Frontal cortex (tissue), 4 donors: Measurements from ENCODE around the gene EPB41L2. TPM values are rescaled to one million over a fixed set of nuclear protein-coding genes. Genes with fewer than 3 reads are reported as not detected.

Experiments used
- DNase-seq, 2 donors: peaks; one replicate each; pipeline ENCODE4 v3.0.0; 2012; ENCODE audit warnings: low spot score in 2 of 2
- FAIRE-seq: peaks from 2 replicates; lab custom pipeline; 2012; peaks lifted over from hg19 to GRCh38; lab: Jason Lieb, UNC
- total RNA-seq: library from RNA; depleted of rRNA; stranded (reverse); fragments of >200 nt; gene quantifications from one replicate; pipeline ENCODE4 v1.2.3, GENCODE V29; 2014
- donor health status: control.
- donor health status: control.
- donor health status: control.

EPB41L2 gene
- total RNA-seq, 1 donor from 2014 or later: 30.2 TPM

- FAIRE-seq (no peak), DNase-seq (no peak)
Observed at GRCh38 chr6:130890521-130890971, 172.5 kb downstream of the EPB41L2 start.

- no peak for DNase-seq
- FAIRE-seq: peak; percentile 15
Observed at GRCh38 chr6:130889423-130889822, 173.6 kb downstream of the EPB41L2 start.

- DNase-seq (no peak), FAIRE-seq (no peak)
Observed at GRCh38 chr6:130888246-130888645, 174.8 kb downstream of the EPB41L2 start.

DNA sequence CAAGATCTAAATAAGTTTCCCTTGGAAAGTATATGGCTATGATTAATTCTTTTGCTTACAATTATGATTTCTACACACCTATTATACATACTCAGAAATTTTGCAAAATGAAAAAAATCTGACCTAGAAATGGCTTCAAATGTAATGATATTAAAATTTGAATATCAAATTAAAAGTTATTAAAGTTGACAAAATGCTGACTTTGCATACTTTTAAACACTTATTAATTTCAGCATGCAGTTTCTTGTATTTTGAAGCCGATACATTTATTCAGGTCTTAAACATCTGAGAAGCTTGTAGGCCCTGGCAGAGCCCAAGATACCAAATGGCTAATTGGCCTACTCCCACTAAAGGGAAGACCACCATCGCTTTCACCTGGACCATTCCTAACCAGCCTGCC, 176.1 kb downstream of the EPB41L2 start:
- FAIRE-seq (peak; percentile 6), DNase-seq (no peak)

DNA sequence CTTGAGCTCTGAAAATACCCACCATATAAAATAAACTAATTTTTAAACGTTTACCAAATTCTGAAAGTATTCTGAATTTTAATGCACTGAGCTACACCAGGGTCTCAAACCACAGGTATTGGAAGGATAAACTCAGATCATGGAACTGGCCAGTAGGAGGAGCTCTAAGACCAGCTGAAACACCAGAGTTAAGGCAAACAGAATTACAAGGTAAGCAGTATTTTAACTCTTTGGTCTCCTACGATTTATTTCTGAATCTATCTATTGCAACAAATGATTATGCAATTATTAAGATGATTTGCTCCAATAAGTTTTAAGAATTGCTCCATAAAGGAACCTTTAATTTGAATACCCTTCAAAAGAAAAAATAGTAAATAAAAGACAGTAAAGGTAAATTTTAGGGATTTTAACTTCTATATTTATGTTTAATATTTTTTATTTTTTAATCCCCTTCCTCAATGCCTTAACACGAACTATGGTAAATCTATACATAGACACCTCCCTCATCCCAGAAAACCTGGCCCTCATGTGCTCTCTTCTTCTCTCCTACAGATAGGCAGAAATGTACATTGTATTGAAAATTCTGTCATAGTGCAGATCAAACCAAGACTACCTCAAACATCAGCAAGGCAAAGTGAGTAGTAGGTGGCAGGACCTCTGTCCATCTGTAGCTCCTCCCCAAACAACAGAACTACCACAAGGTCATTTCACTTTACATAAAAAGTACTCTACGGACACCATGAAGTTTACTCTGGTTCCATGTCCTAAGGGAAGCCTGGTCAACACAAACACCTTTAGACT, 177.5 kb downstream of the EPB41L2 start:
- peak; percentile 15 to 42 for DNase-seq
- FAIRE-seq: peak; percentile 90

DNA sequence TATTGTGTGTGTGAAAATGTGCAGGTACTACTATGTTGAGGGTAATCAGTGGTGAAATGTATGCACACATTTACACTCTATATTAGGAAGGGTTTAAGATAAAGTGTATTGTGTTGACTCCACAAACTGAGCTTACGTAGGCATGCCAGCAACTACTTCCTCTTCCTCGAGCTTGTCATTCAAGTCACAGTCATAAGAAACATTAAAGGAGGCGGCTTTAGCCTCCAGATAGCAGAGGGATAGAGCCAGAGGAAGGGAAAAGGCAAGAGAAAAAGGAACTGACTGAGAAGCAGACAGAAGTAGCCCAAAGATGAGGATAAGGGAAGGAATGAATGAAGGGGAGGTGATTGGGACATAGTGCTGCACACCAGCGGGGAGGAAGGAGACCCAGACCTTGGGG, 180.7 kb downstream of the EPB41L2 start:
- no peak for FAIRE-seq
- DNase-seq: no peak

- no peak for FAIRE-seq
Observed at GRCh38 chr6:130879826-130880225, 183.2 kb downstream of the EPB41L2 start.

GRCh38 chr6:130873746-130874145, 189.3 kb downstream of the EPB41L2 start:
- DNase-seq (no peak), FAIRE-seq (no peak)

More at GRCh38 chr6:130879826-130880225, 183.2 kb downstream of the EPB41L2 start:
- DNase-seq: no peak

DNA sequence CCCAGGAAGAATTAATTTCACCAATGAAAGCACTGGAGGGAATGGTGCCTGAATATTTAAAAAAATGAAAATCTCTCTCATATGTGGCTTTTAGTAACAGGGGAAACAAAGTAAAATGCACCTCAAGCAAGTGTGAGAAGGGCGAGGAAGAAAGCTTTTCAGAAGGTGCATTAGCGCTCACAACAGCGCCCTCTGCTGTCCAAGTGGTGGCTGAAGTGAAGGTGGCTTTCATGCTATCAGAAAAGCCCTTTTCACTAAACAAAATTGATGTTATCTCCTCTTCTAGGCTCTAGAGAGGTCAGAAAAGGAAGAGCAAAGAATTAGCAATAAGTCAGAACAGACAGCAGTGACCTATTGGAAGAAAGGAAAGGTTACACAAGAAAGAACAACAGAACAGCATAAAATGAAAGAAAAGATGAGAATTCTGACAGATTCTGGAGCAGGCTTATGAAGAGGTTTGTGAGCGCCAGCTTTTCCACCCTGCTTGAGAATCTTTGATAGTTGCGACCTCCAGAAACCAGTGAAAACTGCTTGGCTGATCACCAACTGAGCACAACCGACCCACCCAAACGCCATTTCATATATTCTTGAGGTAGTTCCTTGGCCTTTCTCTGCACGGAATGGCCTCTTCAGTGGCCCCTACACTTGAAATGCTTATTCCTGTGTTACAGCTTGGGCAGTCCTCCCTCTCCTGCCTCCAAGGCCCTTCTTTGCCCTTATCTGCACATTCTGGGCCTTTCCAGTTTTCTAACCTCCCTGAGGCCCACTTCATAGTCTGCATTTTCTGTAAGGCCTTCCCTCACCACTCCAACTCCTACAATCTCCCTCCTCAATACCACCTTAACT, 190.6 kb downstream of the EPB41L2 start:
- DNase-seq: peak; percentile 2 to 18
- FAIRE-seq: no peak

- DNase-seq: no peak
- FAIRE-seq: no peak
Observed at GRCh38 chr6:130870179-130870880, 192.7 kb downstream of the EPB41L2 start.

DNA sequence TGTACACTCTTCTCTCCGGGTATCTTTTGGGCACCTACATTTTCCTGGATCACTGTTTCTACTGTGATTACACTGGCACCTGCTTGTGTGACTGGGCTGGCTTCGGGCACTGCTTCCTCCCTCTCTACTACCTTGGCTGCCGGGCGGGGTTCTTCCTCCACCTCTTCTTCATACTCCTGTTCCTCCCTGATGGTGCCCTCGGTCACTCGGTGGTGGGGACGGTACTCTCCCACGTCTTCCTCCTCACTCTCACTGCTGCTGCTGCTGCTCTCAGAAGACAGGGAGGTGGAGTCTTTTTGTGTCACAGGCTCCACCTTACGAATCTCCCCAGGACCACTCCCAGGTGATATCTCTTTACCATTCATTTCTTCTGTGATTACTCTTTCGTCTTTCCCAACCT, 193.4 kb downstream of the EPB41L2 start:
- DNase-seq (no peak), FAIRE-seq (no peak)

GRCh38 chr6:130865793-130866192, 197.3 kb downstream of the EPB41L2 start:
- DNase-seq: no peak
- no peak for FAIRE-seq

DNA sequence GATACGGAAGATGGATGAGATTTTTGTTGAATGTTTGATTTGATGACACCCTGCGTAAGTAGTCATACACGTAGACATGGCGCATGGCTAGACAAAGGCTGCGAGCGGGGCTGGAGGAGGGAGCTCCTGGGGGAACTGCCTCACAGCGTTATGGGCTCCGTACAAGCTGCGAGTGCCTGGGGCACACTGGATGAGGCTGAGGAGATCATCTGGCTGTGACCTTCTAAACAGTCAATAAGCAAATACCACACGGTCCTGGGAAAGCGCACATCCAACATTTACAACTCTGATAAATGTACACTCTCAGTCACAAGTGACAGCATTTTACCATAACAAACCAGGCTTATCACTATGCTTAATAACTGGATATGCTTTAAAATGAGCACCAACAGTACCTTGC, 198.7 kb downstream of the EPB41L2 start:
- FAIRE-seq (no peak), DNase-seq (no peak)

GRCh38 chr6:130863415-130864230, 199.4 kb downstream of the EPB41L2 start:
- DNase-seq: no peak
- FAIRE-seq: no peak

DNA sequence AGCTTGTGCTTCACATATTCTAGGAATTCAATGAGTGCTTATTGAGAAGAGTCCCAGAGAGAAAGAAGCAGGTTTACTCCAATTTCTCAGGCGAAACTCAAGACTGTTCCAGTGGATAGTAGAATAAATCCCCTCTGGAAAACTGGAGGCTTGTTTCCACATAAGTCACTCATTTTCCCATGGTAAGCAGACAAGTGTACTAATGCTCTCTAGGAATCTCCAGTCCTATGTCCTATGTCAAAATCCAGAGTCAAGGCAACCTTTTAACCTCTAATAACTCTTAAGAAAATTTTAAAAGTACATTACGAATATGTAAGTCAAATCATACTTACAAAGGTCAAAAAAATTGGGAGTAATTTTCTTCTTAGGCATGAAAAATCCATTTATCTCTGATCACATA, 200.7 kb downstream of the EPB41L2 start:
- DNase-seq (no peak), FAIRE-seq (no peak)

DNA sequence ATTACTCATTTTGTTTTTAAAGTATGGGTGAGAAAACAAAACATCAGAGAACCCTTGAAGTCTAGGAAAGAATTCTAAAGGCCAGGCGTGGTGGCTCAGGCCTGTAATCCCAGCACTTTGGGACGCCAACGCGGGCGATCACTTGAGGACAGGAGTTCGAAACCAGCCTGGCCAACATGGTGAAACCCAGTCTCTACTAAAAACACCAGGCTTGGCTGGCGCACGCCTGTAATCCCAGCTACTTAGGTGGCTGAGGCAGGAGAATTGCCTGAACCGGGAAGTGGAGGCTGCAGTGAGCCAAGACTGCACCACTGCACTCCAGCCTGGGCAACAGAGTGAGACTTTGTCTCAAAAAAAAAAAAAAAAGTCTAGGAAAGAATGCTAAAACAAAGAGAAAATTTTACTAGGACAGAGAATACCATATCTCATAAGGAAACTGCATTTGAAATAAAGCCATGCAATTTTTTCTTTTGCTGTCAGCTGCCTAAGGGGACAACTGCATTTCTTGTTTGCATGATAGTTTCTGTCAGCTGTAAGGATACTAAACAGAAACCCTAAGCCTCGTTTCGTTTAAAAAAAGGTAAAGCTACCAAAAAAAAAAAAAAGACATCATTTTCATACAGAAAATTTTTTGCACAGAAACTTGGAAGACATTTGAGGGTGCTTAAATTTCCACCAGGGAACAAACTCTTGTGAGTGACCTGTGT, 203.7 kb downstream of the EPB41L2 start:
- no peak for DNase-seq
- FAIRE-seq: no peak

- DNase-seq: no peak
- FAIRE-seq: no peak
Observed at GRCh38 chr6:130858498-130859160, 204.4 kb downstream of the EPB41L2 start.

DNA sequence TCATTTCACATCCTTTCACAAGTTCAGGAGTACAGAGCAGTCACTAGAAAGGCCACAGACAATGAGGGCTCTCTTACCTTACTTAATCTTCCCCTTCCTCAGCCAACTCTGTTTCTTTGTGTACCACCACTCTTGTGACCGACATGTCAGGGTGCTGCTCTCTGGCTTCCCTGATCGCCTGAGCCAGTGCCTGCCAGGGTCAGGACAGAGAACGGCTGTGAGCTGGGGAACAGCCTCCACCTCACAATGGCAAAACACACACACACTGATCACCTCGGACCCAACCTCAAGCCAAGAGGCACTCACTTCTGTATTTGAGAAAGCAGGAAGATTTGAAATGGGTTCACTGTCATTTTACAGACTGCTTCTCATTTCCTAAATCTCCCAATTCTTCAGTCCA, 205.0 kb downstream of the EPB41L2 start:
- no peak for DNase-seq
- FAIRE-seq: no peak
